Measurements from ENCODE around the gene ANKRD17. TPM values are rescaled to one million over a fixed set of nuclear protein-coding genes. Genes with fewer than 3 reads are reported as not detected.
A peak's percentile ranks its signal among the peaks of the same experiment; 100 is the strongest.
"Not testable (repeated sequence)": the region's sequence is repeated elsewhere in the genome, so short reads cannot be mapped to it uniquely, and the experiment has no call there.

Gene ANKRD17
- total RNA-seq, 2 experiments from 2014 or later = 58.4 to 63.7 TPM

- ChIA-PET CTCF (interaction anchor here (1.1 to 1.6 kb wide), 2 partner anchors 12 to 118 kb away, joined by 3 read pairs; no protein-coding TSS in a partner anchor), POLR2A (no interaction called here)
- ATAC-seq = peak; percentile 86
Measured at GRCh38 chr4:73245955-73246354, 12.6 kb downstream of the ANKRD17 start.

DNA sequence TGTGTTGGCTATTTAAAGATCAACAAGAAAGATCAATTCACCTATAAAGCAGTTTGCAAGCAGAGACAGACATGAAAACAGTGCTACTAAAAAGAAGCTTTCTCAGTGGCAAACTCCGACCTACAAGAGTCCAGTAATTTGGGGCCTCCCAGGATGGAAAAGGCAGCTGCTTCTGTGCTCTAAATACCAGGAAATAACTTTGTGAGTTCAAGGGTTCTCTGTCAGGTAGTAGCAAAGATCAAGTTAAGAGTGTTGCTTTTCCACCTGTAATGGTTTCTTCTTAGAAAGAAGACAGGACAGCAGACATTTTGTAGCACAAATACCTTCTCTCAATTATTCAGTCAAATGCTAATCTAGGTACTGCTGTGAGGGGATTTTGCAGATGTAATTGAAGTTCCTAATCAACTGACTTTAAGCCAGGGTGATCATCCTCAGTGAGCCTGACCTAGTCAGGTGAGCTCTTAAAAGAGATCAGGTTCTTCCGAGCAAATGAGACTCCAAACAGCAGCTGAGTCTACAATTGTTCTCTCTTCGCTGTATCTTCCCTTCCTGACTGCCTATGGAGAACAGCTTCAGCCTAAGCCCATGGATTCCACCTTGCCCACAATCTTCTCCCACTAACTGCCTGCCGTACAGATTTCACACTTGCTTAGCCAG lies 13.5 kb downstream of the ANKRD17 start:
- DNase-seq (no peak), ATAC-seq (no peak)
- Mint-ChIP-seq H3K4me1 (peaks cover 55% of the 10 kb centered on the region), H3K4me3 (no peak overlapping the region), H3K36me3 (ENCODE audit: low read depth) (peaks cover 31% of the 10 kb centered on the region), H3K27me3 (no peaks in the 10 kb centered on the region), H3K27ac (peak overlapping the region; percentile 45), H3K9me3 (ENCODE audit: low read depth) (no peaks in the 10 kb centered on the region)
- intact Hi-C loops (cut with DNase I, micrococcal nuclease) = loop anchor here in 1 of 2 experiments (2.0 kb wide), 1 partner anchor 22 kb away; no protein-coding TSS in a partner anchor
- CTCF ChIA-PET = interaction anchor here (1.1 to 1.6 kb wide), 3 partner anchors 9 to 117 kb away, joined by 3 read pairs; no protein-coding TSS in a partner anchor
- POLR2A ChIA-PET = no interaction called here

More at GRCh38 chr4:73245955-73246354, 12.6 kb downstream of the ANKRD17 start:
- intact Hi-C loops (cut with DNase I, micrococcal nuclease) = loop anchor here in 1 of 2 experiments (2.0 kb wide), 1 partner anchor 23 kb away; no protein-coding TSS in a partner anchor
- peaks cover 59% of the 10 kb centered on the region for H3K4me1 Mint-ChIP-seq
- H3K36me3 Mint-ChIP-seq (ENCODE audit: low read depth) = peaks cover 39% of the 10 kb centered on the region
- DNase-seq = no peak
- peak overlapping the region; percentile 82 for H3K27ac Mint-ChIP-seq
- no peaks in the 10 kb centered on the region for H3K27me3 Mint-ChIP-seq
- H3K9me3 Mint-ChIP-seq (ENCODE audit: low read depth) = no peaks in the 10 kb centered on the region
- no peak overlapping the region for H3K4me3 Mint-ChIP-seq

DNA sequence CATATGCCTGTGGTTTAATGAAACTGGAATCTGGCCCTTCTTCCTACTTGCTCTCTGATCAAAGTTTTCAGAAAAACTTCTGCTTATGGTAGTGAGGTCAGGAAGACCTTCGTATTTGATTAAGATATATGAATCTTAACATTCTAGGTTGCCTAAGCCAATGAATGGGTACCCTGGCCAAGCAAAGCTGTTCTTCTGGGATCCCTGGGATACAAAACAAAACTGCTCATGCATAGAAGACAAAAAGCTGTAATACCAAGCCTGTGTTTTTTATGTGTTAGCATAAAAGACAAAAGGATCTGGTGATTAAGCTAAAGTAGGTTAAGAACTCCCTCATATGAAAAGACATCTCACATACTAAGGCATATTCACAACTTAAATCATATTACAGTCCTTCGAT lies 21.6 kb downstream of the ANKRD17 start:
- H3K27ac Mint-ChIP-seq = peak overlapping the region; percentile 29
- intact Hi-C loops (cut with DNase I, micrococcal nuclease) = no loop called here
- no peaks in the 10 kb centered on the region for H3K9me3 Mint-ChIP-seq (ENCODE audit: low read depth)
- no peak for DNase-seq
- no peak overlapping the region for H3K4me3 Mint-ChIP-seq
- ChIA-PET POLR2A (no interaction called here), CTCF (interaction anchor here (1.0 kb wide), 1 partner anchor 22 kb away, joined by 3 read pairs; the partner anchor contains the start of gene ANKRD17)
- ATAC-seq = no peak
- peaks cover 30% of the 10 kb centered on the region for H3K4me1 Mint-ChIP-seq
- no peaks in the 10 kb centered on the region for H3K27me3 Mint-ChIP-seq
- H3K36me3 Mint-ChIP-seq (ENCODE audit: low read depth) = peaks cover 54% of the 10 kb centered on the region

DNA sequence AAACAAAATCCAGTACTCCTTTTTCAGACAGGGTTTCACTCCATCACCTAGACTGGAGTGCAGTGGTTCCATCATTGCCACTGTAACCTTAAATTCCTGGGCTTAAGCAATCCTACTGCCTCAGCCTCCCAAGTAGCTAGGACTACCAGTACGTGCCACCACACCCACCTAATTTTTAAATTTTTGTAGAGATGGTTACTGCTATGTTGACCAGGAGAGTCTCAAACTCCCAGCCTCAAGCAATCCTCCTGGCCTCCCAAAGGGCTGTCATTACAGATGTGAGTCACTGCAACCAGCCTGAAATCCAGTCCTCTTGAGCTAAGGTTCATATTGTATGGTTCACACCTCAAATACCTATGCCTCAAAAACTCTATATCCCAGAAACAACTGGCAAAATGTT lies 22.4 kb downstream of the ANKRD17 start:
- peaks cover 60% of the 10 kb centered on the region for H3K36me3 Mint-ChIP-seq (ENCODE audit: low read depth)
- CTCF ChIA-PET = interaction anchor here (1.0 to 1.3 kb wide), 2 partner anchors 21 to 23 kb away, joined by 4 to 6 read pairs; partner anchors contain the start of gene ANKRD17
- no peak overlapping the region for H3K4me3 Mint-ChIP-seq
- ATAC-seq (no peak), DNase-seq (no peak)
- no peaks in the 10 kb centered on the region for H3K9me3 Mint-ChIP-seq (ENCODE audit: low read depth)
- peaks cover 31% of the 10 kb centered on the region for H3K4me1 Mint-ChIP-seq
- H3K27ac Mint-ChIP-seq = no peak overlapping the region
- intact Hi-C loops (cut with DNase I, micrococcal nuclease) = no loop called here
- POLR2A ChIA-PET = no interaction called here
- H3K27me3 Mint-ChIP-seq = no peaks in the 10 kb centered on the region

GRCh38 chr4:73234712-73235111 lies 23.9 kb downstream of the ANKRD17 start:
- intact Hi-C loops (cut with DNase I, micrococcal nuclease) = no loop called here
- no peak for ATAC-seq
- Mint-ChIP-seq H3K9me3 (ENCODE audit: low read depth) (no peaks in the 10 kb centered on the region), H3K36me3 (ENCODE audit: low read depth) (peaks cover 67% of the 10 kb centered on the region), H3K27ac (no peak overlapping the region), H3K27me3 (no peaks in the 10 kb centered on the region), H3K4me3 (no peak overlapping the region), H3K4me1 (peaks cover 30% of the 10 kb centered on the region)
- POLR2A ChIA-PET = no interaction called here
- no peak for DNase-seq
- CTCF ChIA-PET = interaction anchor here (1.6 kb wide), 1 partner anchor 28 kb away, joined by 3 read pairs; no protein-coding TSS in a partner anchor

- Mint-ChIP-seq H3K36me3 (ENCODE audit: low read depth) (peaks cover 61% of the 10 kb centered on the region), H3K4me1 (peaks cover 13% of the 10 kb centered on the region), H3K27me3 (no peaks in the 10 kb centered on the region), H3K9me3 (ENCODE audit: low read depth) (no peaks in the 10 kb centered on the region), H3K4me3 (no peak overlapping the region), H3K27ac (peak overlapping the region; percentile 41)
- ChIA-PET CTCF (interaction anchor here (0.9 to 1.0 kb wide), 2 partner anchors 9 kb away, joined by 3 to 4 read pairs; no protein-coding TSS in a partner anchor), POLR2A (no interaction called here)
- DNase-seq (no peak), ATAC-seq (no peak)
- intact Hi-C loops (cut with DNase I, micrococcal nuclease) = no loop called here
Measured at GRCh38 chr4:73231518-73232487, 26.8 kb downstream of the ANKRD17 start.

- intact Hi-C loops (cut with DNase I, micrococcal nuclease) = no loop called here
- POLR2A ChIA-PET = no interaction called here
- no peak for ATAC-seq
- H3K4me1 Mint-ChIP-seq = peaks cover 11% of the 10 kb centered on the region
- H3K27ac Mint-ChIP-seq = peak overlapping the region; percentile 41
- CTCF ChIA-PET = interaction anchor here (0.9 kb wide), 1 partner anchor 8 kb away, joined by 4 read pairs; no protein-coding TSS in a partner anchor
- no peak for DNase-seq
- H3K36me3 Mint-ChIP-seq (ENCODE audit: low read depth) = peaks cover 55% of the 10 kb centered on the region
- no peaks in the 10 kb centered on the region for H3K9me3 Mint-ChIP-seq (ENCODE audit: low read depth)
- H3K27me3 Mint-ChIP-seq = no peaks in the 10 kb centered on the region
- no peak overlapping the region for H3K4me3 Mint-ChIP-seq
Measured at GRCh38 chr4:73230865-73231517, 27.6 kb downstream of the ANKRD17 start.

- Mint-ChIP-seq H3K36me3 (ENCODE audit: low read depth) (peaks cover 38% of the 10 kb centered on the region), H3K4me1 (peaks cover 18% of the 10 kb centered on the region)
- intact Hi-C loops (cut with DNase I, micrococcal nuclease); H3K27ac Mint-ChIP-seq; POLR2A ChIA-PET; H3K27me3 Mint-ChIP-seq; DNase-seq; H3K4me3 Mint-ChIP-seq; H3K9me3 Mint-ChIP-seq (ENCODE audit: low read depth); ATAC-seq; CTCF ChIA-PET: not testable (repeated sequence)
Measured at GRCh38 chr4:73228800-73229199, 29.8 kb downstream of the ANKRD17 start.

GRCh38 chr4:73224886-73225285 lies 33.7 kb downstream of the ANKRD17 start:
- Mint-ChIP-seq H3K4me1 (peaks cover 26% of the 10 kb centered on the region), H3K27ac (peak overlapping the region; percentile 80), H3K4me3 (no peak overlapping the region), H3K9me3 (ENCODE audit: low read depth) (no peaks in the 10 kb centered on the region), H3K36me3 (ENCODE audit: low read depth) (peaks cover 17% of the 10 kb centered on the region), H3K27me3 (no peaks in the 10 kb centered on the region)
- CTCF ChIA-PET = no interaction called here
- ATAC-seq (no peak), DNase-seq (no peak)
- POLR2A ChIA-PET = no interaction called here
- intact Hi-C loops (cut with DNase I, micrococcal nuclease) = no loop called here

DNA sequence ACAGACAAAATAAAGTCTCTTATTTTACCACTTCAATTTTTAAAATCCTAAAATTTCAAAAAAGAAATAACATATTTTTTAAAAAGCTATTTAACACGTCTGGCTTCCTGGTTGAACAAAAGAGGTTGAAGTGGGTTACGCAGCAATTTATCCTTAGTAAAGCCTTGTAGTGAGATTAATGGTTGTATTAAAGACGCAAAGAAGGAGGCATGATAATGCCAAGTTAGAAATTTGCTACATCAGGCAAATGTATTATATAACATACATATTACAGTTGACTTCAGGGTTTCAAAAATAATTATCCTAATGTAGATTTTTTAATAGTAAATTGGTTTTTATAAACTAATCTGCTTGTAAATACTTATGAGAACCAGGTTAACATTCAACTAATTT lies 35.3 kb downstream of the ANKRD17 start:
- intact Hi-C loops (cut with DNase I, micrococcal nuclease) = loop anchor here (1.0 to 2.0 kb wide), 4 partner anchors 22 to 154 kb away; partner anchors contain the start of genes ANKRD17 (in 1 of the 2) and COX18 (in 1 of the 2)
- ATAC-seq (peak; percentile 12), DNase-seq (no peak)
- H3K27me3 Mint-ChIP-seq = no peaks in the 10 kb centered on the region
- ChIA-PET POLR2A (no interaction called here), CTCF (interaction anchor here (0.8 to 1.6 kb wide), 5 partner anchors 8 to 153 kb away, joined by 3 to 5 read pairs (median 4); no protein-coding TSS in a partner anchor)
- no peak overlapping the region for H3K4me3 Mint-ChIP-seq
- peak overlapping the region; percentile 45 for H3K27ac Mint-ChIP-seq
- H3K9me3 Mint-ChIP-seq (ENCODE audit: low read depth) = no peaks in the 10 kb centered on the region
- peaks cover 8% of the 10 kb centered on the region for H3K36me3 Mint-ChIP-seq (ENCODE audit: low read depth)
- peaks cover 27% of the 10 kb centered on the region for H3K4me1 Mint-ChIP-seq
